HG02610 (cell line): Measurements from ENCODE around the gene PEX6.
"Not testable (repeated sequence)": the region's sequence is repeated elsewhere in the genome, so short reads cannot be mapped to it uniquely, and the experiment has no call there.

Source experiments
- ATAC-seq: cut with Tn5 transposase; IDR thresholded peaks from one replicate; pipeline ENCODE4 v1.9.1; 2021; ENCODE audit warnings: mild to moderate bottlenecking, moderate library complexity; ENCODE audit not compliant: unreplicated experiment

Gene PEX6

DNA sequence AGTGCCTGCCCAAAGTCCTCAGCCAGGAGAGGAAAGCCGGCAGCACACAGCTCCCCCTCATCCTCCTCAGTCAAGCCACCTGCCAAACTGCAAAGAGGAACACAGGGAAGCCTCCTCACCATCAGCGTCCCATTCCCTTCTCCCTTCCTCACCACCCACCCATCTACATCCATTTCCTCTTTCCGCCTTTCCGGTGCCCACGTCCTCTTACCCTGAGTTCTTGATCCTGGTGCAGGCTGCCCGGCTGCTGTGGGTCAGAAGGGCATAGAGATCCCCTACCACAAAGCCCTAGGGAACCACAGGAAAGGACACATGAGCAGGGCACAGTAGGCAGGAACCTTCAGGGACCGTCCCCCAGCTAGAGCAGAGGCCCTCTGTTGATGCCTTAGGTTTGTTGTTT, 12.4 kb downstream of the PEX6 start:
- no peak for ATAC-seq

DNA sequence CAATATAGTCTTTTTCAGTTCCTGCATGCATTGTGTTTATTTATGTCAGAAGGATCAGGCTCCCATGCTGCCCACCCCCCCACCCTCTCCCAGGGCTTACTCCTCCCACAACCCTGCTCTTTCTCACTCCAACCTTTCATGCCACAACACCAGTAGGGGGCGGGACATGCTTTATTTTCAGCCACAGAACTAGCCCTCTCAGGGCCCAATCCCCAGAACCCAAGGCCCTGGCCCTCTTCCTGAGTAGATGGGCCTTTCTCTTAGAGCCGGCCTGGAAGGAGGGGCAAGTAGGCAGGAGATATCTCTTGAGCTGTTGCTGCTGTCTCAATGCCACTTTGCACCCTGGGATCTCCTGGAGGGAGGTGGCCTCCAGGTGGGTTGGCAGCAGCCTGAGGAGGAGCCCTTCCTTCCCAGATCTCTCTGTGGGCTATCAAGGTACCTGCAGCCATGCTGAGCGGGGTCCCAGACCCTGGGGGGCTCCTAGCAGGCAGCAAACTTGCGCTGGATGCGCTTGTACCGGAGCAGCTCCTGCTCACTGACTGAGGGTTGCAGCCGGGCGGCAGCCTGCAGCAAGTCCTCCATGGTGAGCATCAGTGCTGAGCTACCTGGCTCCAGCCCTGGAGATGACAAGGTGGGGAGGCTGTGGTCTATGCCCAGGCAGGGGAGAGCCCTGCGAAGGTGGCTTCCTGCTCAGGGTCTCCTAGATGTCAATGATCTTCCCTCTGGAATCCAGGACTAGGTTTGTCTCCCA, 15.0 kb downstream of the PEX6 start:
- no peak for ATAC-seq

- ATAC-seq, result no peak
Measured at GRCh38 chr6:42963179-42963854, 15.7 kb downstream of the PEX6 start.

- ATAC-seq, result no peak
Measured at GRCh38 chr6:42962502-42963178, 16.3 kb downstream of the PEX6 start.

GRCh38 chr6:42962096-42962495, 16.9 kb downstream of the PEX6 start:
- ATAC-seq, result no peak

DNA sequence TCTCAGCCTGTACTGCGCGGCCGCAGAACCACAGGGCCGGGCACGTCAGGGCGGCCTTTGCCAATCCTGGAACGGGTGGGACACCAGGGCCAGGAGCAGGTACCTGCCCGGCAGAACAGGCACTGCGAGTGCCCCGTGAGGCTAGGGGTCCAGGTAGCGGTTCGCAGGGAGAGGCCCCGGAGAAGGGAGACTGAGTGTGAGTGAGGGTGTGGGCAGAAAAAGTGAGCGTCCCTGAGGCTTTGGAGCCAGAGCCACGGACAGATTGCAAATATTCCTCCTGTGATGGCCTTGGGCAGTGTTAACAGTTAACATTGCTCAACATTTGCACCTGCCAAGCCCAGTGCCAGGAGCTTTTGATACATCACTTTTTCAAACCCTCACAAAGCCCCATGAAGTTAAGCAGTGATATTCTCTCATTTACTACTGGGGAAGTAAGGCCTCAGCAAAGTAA, 17.9 kb downstream of the PEX6 start:
- ATAC-seq, result no peak

GRCh38 chr6:42960243-42961019, 18.6 kb downstream of the PEX6 start, which contains the start of gene GNMT:
Gene GNMT (plus strand): TSS chr6:42960754. CDS start chr6:42960768, 14 bp downstream.
- no peak for ATAC-seq

DNA sequence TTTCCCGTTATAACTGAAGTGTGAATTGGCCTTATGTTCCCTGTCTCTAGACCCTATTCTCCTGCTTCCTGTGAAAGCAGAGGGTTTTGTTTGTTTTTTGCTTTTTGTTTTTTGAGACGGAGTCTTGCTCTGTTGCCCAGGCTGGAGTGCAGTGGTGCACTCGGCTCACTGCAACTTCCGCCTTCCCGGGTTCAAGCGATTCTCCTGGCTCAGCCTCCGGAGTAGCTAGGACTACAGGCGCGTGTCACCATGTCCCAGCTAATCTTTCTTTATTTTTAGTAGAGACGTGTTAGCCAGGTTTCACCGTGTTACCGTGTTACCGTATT, 19.1 kb downstream of the PEX6 start:
- ATAC-seq, result no peak

- ATAC-seq, result no peak
Measured at GRCh38 chr6:42958125-42958524, 20.9 kb downstream of the PEX6 start.

DNA sequence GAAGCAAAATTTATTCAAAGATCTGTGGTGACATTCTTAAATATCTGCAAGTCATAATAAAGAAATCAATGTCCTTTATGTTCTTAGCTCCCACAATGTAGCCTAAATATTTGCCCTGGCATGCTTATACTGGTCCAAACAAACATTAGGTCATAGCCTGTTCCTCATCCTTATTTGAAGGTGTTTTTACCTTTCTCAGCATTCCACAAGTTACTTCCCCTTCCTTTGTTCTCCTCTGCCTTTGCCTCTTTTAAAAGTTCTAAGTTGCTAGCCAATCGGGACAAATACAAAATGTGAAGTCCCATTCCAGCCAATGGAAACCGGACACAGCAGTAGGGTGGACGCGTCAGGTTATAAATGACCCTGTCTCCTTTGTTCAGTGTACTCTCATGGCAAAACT, 24.6 kb downstream of the PEX6 start:
- not testable (repeated sequence) for ATAC-seq

- no peak for ATAC-seq
Measured at GRCh38 chr6:42952389-42952788, 26.6 kb downstream of the PEX6 start.

DNA sequence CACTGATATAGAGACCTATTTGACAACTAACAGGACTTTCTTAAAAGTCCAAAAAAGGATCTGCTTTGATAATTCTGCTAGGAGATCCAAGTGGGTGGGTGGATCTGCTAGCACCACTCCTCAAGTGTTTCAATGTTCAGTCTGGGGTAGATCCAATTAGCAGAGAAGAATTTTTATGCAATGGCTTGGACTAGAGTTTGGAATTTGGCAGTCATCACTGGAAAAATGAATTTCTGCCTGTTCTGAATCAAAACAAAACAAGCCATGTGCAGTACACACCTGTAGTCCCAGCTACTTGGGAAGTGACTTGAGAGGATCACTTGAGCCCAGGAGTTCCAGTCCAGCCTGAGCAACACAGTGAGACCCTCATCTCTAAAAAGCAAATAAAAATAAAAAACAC, 31.0 kb downstream of the PEX6 start:
- no peak for ATAC-seq

DNA sequence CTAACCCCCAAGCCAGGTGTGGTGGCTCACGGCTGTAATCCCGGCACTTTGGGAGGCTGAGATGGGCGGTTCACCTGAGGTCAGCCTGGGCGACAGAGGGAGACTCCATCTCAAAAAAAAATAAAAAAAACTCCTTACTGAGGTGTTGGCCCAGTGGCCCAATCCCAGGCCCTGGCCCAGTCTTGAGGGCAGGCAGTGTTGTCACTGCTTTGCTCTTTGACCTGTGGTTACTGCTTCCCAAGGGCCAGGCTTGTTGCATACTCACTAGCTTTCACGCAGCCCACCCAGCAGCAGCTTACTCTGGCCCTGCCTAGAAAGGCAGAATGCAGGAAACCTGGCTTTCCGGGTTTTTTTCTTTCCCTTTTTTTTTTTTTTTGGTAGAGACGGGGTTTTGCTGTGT, 36.5 kb downstream of the PEX6 start:
- no peak for ATAC-seq

DNA sequence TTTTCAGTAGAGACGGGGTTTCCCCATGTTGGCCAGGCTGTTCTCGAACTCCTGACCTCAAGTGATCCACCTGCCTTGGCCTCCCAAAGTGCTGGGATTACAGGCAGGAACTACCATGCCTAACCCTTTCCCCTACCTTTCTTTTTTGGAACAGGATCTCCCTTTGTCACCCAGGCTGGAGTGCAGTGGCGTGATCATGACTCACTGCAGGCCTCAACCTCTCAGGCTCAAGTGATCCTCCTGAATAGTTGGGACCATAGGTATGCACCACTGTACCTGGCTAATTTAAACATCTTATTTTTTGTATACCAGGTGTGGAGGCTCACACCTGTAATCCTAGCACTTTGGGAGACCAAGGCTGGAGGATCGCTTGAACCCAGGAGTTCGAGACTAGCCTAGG, 37.6 kb downstream of the PEX6 start:
- ATAC-seq, result not testable (repeated sequence)

DNA sequence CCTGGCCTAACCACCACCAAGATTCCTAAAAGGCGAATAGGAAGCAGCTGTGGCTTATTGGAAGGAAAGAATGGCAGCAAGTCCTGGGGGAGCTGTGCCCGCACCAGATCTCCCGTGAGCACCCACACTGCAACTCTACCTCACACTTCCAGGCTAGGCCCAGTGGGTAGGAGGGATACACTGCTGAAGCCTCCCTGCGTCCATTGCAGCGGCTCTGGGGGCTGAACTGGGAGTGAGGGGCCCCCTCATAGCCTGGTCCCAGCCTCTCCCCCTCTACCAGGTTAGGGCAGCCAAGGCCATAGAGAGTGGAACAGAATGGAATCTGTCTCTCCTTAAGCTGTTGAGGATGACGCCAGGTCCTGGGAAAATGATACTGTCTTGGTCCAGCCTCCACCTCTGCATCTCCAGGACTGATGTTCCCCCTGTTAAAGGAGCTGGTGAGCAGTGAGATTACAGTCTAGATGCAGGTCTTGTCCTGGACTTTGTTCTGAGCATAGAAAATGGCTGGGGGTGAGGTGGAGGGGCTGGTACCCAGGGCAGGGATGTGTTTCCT, 38.4 kb downstream of the PEX6 start:
- ATAC-seq, result no peak

GRCh38 chr6:42939810-42940167, 39.2 kb downstream of the PEX6 start:
- no peak for ATAC-seq

- ATAC-seq, result no peak
Measured at GRCh38 chr6:42938987-42939809, 39.8 kb downstream of the PEX6 start.

- no peak for ATAC-seq
Measured at GRCh38 chr6:42938428-42938796, 40.6 kb downstream of the PEX6 start.

- ATAC-seq, result no peak
Measured at GRCh38 chr6:42937548-42938427, 41.2 kb downstream of the PEX6 start.
